HG03575 (cell line): ENCODE measurements around the gene WBP4.
"Not testable (repeated sequence)": the region's sequence is repeated elsewhere in the genome, so short reads cannot be mapped to it uniquely, and the experiment has no call there.

Source experiments
- ATAC-seq: cut with Tn5 transposase; IDR thresholded peaks from one replicate; pipeline ENCODE4 v1.9.1; 2021; ENCODE audit not compliant: unreplicated experiment, insufficient number of reproducible peaks, low FRiP score; ENCODE audit errors: extremely low read depth

The WBP4 gene

GRCh38 chr13:41040584-41041334 is 20.6 kb upstream of the WBP4 start:
- no peak for ATAC-seq

DNA sequence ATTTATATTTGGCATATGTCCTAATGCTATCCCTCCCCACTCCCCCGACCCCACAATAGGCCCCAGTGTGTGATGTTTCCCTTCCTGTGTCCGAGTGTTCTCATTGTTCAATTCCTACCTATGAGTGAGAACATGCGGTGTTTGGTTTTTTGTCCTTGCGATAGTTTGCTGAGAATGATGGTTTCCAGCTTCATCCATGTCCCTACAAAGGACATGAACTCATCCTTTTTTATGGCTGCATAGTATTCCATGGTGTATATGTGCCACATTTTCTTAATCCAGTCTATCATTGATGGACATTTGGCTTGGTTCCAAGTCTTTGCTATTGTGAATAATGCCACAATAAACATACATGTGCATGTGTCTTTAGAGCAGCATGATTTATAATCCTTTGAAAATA is 18.9 kb upstream of the WBP4 start:
- ATAC-seq, result not testable (repeated sequence)

- ATAC-seq, result no peak
Measured at GRCh38 chr13:41048640-41049039, 12.7 kb upstream of the WBP4 start.

- no peak for ATAC-seq
Measured at GRCh38 chr13:41049480-41050440, 11.5 kb upstream of the WBP4 start.

GRCh38 chr13:41052441-41052840 is 8.9 kb upstream of the WBP4 start:
- ATAC-seq, result no peak

DNA sequence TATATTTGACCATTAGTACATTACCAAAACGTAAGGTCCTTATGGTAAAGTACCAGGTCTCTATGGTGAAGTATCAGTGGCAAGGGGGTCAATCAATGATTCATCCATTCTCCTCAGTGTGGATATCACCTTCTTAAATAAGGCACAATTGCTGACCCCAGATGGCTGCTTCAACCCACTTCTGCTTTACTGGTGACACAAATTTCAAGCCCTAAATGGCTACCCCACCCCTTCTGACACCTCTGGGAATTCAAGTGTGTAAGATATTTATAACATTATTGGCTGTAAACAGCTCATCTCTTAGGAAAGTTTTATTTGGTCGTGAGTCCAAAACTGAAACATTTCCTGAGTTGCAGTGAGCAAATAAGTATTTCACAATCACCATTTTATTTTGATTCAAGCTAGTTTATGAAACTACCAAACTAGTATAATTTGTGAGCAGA is 7.9 kb upstream of the WBP4 start:
- ATAC-seq, result peak; percentile 46

DNA sequence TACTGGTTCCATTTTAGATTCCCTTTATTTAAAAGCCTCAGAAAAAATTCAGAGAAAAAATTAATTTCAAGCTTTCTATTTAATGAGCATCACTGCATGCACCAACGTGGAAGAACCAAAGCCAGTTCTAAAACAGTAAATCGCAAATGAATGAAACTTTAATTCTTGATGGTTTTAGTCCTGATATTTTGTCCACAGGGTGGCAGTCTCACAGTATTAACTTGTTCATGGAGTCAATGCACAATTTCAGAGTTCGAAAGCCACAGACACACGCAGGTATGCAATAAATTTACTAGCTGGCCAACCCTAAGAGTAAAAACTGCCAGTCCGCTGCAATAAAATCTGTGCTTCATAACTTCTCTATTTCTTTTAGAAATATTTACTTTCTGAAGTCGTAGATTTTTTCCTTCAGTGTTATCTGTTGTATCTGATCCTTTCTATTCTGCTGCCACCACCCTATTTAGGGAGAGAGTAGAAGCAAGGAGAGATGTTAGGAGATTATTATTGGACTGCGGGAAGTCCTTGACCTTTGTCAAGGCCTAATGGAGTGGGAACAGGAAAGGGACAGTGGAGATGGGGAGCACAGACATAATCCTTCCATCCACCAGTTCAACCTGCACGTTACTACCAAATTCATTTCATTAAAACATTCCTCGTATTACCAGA is 7.0 kb upstream of the WBP4 start:
- ATAC-seq, result no peak

DNA sequence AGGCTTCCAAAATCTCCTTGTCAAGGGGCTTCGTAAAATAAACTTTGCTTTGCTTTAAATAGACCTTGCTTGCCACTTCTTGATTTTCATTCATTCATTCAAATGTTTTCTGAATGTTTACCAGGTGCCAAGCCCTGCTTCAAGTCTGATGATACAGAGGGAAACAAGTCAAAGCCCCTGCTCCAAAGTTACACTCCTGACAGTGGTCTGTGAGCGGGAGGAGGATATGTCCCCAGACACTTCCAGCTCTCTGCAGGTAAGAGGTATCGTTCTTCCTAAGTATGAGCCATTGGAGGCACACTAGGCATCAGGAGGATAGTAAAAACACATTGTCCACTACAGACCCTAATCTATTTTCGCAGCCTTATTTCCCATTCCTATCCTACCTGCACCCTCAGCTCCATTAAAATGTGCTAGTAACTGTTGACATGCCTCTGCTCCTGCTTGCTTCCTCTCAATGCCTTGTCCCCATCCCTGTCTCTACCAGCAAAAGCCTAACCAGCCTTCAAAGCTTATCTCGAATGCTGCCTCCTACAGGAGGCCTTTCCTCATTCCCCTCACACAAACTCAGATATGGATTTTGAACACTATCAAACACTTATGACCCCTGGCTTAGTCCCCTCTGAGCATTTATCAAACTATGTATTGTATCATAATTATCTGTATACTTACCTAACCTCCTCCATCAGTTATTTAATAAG is 6.2 kb upstream of the WBP4 start:
- ATAC-seq, result no peak

- no peak for ATAC-seq
Measured at GRCh38 chr13:41056194-41056593, 5.1 kb upstream of the WBP4 start.

GRCh38 chr13:41056826-41057711 is 4.2 kb upstream of the WBP4 start:
- no peak for ATAC-seq

DNA sequence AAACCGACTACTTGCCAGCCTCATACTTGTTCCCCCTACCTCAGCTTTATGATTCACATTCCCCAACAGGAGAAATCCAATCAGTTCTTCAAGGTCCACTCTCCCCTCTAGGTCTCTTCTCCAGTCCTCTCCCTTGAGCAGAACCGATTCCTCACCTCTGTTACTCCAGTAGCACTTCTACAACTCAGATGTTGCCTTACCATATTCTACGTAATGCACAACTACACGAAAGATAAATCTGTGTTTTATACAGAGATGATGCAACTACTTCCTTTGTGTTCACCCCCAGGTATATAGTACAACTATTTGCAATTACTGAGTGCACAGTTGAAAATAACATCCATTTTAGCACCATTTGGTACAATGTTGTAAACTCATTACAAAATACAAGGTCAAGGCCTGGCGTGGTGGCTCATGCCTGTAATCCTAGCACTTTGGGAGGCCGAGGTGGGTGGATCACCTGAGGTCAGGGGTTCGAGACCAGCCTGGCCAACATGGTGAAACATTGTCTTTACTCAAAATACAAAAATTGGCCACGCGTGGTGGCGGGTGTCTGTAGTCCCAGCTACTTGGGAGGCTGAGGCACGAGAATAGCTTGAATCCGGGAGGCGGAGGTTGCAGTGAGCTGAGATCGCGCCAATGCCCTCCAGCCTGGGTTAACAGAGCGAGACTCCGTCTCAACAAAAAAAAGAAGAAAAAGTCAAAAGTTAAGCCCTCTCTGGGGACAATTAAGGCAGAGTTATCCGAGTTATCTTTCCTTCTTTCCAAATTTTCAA is 2.8 kb upstream of the WBP4 start:
- no peak for ATAC-seq

- ATAC-seq, result no peak
Measured at GRCh38 chr13:41059456-41060081, 1.7 kb upstream of the WBP4 start.

DNA sequence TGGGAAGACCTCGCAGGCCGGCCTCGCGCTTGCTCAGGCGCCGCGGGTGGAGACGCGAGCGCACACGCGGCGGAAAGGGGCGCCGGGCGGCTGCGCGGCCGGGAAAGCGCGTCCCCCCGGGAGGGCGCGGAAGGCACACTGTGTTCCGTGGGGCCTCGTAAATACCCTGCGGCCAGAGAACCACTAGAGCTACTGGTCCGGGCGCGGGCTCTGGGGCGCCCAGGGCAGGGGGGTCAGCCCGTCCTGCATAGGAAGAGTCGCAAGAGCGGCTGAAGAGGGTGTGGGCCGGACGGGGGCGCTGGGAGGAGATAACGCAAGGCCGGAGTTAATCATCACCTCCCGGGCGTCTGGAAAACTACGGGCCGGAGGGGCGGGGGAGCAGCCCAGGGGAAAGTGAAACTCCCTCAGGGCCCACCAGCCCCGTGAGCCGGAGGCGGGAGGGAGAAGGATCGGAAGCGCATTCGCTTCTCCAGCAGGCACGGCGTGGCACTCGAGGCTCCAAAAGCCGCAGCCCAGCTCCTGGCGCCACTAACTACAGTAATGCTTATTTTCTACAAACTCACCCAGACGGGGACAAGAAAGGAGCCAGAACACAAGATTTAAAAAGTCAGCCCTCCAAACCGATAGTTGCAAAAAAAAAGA is 1.1 kb upstream of the WBP4 start:
- ATAC-seq, result no peak

DNA sequence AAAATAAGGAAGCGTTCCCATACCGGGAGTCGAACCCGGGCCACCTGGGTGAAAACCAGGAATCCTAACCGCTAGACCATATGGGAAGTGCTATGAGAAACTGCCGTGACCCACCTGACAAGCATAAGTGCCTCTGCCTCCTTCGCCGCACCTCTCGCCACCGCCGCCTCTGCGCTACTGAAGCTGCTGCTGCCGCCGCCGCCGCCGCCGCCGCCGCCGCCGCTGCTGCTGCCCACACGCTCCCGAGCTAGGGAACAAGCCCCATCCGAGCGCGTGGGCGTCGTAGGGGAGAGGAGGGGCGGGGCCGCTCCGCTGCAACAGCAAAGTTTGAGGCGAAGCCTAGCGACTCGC is 610 bp upstream of the WBP4 start:
- ATAC-seq, result no peak

DNA sequence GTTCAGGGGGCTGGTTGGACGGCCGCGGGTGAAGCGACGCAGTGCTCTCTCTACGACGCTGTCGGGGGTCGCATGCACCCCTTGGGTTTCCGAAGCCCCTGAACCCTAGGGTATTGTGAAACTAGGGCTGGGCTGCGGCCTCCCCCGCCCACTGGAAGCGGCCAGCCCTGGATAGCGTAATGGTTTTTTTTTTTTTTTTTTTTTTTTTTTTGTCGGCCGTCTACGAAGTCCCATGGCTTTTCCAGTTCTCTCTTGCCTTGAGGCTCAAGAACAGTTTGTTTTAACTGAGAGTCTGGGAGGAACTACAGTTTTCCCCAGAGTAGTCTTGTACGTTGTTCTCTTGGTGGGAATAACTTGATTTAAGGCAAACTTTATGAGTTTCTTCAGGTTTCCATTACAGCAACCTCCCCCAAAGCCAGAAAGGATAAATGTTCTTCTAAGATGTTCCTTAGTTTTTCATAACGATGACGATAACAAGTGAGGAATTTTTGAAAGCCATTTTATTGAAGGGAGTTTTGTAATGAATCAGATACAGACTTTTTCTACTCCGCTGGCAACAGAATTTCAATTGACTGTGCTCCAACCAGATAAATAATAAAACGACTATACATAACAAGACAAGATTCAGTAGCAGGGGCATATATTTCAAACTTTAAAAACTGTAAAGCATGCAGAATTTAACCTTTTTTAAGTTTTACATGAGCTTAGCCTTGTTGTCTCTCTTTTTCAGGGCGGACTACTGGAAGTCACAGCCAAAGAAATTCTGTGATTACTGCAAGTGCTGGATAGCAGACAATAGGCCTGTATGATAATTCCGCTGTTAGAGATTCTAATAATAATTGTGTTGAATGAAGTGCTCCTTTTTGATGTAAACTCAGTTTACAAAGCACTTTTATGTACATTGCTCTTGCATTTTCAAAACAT is 867 bp downstream of the WBP4 start:
- peak; percentile 21 for ATAC-seq

GRCh38 chr13:41064493-41064892 is 3.2 kb downstream of the WBP4 start:
- ATAC-seq, result no peak
